ENCODE measurements around the gene HECTD2. TPM values are rescaled to one million over a fixed set of nuclear protein-coding genes. Genes with fewer than 3 reads are reported as not detected.
A peak's percentile ranks its signal among the peaks of the same experiment; 100 is the strongest.

HECTD2 gene
- polyA plus RNA-seq, 1 experiment, result 13.0 TPM

GRCh38 chr10:91537614-91538383 is 127.7 kb downstream of the HECTD2 start:
- no peak for TF ChIP-seq CTCF (IDR thresholded peaks at IDR 0.05; ENCODE audit: low read depth, low read length)
- H3K4me3 ChIP-seq (ENCODE audit: low read depth, low read length), result no peak overlapping the region
- no peaks in the 10 kb centered on the region for H3K27me3 ChIP-seq (ENCODE audit: control insufficient read depth, insufficient read depth, low read length)
- ChIA-PET POLR2A (no interaction called here), CTCF (interaction anchor here (0.8 kb wide), 1 partner anchor 239 kb away, joined by 3 read pairs; no protein-coding TSS in a partner anchor)
- DNase-seq (ENCODE audit: low read depth, low spot score), result no peak
- H3K9me3 ChIP-seq (ENCODE audit: control insufficient read depth, insufficient read depth, low read length), result peaks cover 5% of the 10 kb centered on the region
- H3K27ac ChIP-seq (ENCODE audit: low read depth, low read length), result no peak overlapping the region

- no peaks in the 10 kb centered on the region for H3K27me3 ChIP-seq (ENCODE audit: control insufficient read depth, insufficient read depth, low read length)
- POLR2A ChIA-PET, result no interaction called here
- no peak overlapping the region for H3K27ac ChIP-seq (ENCODE audit: low read depth, low read length)
- no peak for TF ChIP-seq CTCF (IDR thresholded peaks at IDR 0.05; ENCODE audit: low read depth, low read length)
- peaks cover 5% of the 10 kb centered on the region for H3K9me3 ChIP-seq (ENCODE audit: control insufficient read depth, insufficient read depth, low read length)
- no peak overlapping the region for H3K4me3 ChIP-seq (ENCODE audit: low read depth, low read length)
- no peak for DNase-seq (ENCODE audit: low read depth, low spot score)
- CTCF ChIA-PET, result interaction anchor here (1.7 kb wide), 1 partner anchor 14 kb away, joined by 3 read pairs; no protein-coding TSS in a partner anchor
Observed at GRCh38 chr10:91539930-91540329, 129.8 kb downstream of the HECTD2 start.

GRCh38 chr10:91540733-91541132 is 130.6 kb downstream of the HECTD2 start:
- POLR2A ChIA-PET, result no interaction called here
- Histone ChIP-seq H3K27me3 (ENCODE audit: control insufficient read depth, insufficient read depth, low read length) (no peaks in the 10 kb centered on the region), H3K27ac (ENCODE audit: low read depth, low read length) (no peak overlapping the region), H3K9me3 (ENCODE audit: control insufficient read depth, insufficient read depth, low read length) (peaks cover 5% of the 10 kb centered on the region), H3K4me3 (ENCODE audit: low read depth, low read length) (no peak overlapping the region)
- CTCF ChIA-PET, result interaction anchor here (0.9 to 1.7 kb wide), 2 partner anchors 12 to 14 kb away, joined by 3 to 15 read pairs; no protein-coding TSS in a partner anchor
- no peak for TF ChIP-seq CTCF (IDR thresholded peaks at IDR 0.05; ENCODE audit: low read depth, low read length)
- no peak for DNase-seq (ENCODE audit: low read depth, low spot score)

- peak; percentile 4 for DNase-seq (ENCODE audit: low read depth, low spot score)
- CTCF ChIA-PET, result interaction anchor here (0.9 kb wide), 1 partner anchor 11 kb away, joined by 15 read pairs; no protein-coding TSS in a partner anchor
- peaks cover 5% of the 10 kb centered on the region for H3K9me3 ChIP-seq (ENCODE audit: control insufficient read depth, insufficient read depth, low read length)
- H3K27me3 ChIP-seq (ENCODE audit: control insufficient read depth, insufficient read depth, low read length), result no peaks in the 10 kb centered on the region
- no peak overlapping the region for H3K27ac ChIP-seq (ENCODE audit: low read depth, low read length)
- POLR2A ChIA-PET, result interaction anchor here (0.7 kb wide), 1 partner anchor 91 kb away, joined by 4 read pairs; no protein-coding TSS in a partner anchor
- TF ChIP-seq CTCF (IDR thresholded peaks at IDR 0.05; ENCODE audit: low read depth, low read length), result no peak
- H3K4me3 ChIP-seq (ENCODE audit: low read depth, low read length), result no peak overlapping the region
Observed at GRCh38 chr10:91541481-91541880, 131.3 kb downstream of the HECTD2 start.

GRCh38 chr10:91545384-91545783 is 135.2 kb downstream of the HECTD2 start:
- POLR2A ChIA-PET, result no interaction called here
- Histone ChIP-seq H3K27ac (ENCODE audit: low read depth, low read length) (no peak overlapping the region), H3K4me3 (ENCODE audit: low read depth, low read length) (no peak overlapping the region), H3K27me3 (ENCODE audit: control insufficient read depth, insufficient read depth, low read length) (no peaks in the 10 kb centered on the region), H3K9me3 (ENCODE audit: control insufficient read depth, insufficient read depth, low read length) (peaks cover 5% of the 10 kb centered on the region)
- CTCF ChIA-PET, result no interaction called here
- TF ChIP-seq CTCF (IDR thresholded peaks at IDR 0.05; ENCODE audit: low read depth, low read length), result no peak
- no peak for DNase-seq (ENCODE audit: low read depth, low spot score)

All from AG04450 (cell line).